GM12878 (cell line): ENCODE data around the gene OAS1. TPM values are rescaled to one million over a fixed set of nuclear protein-coding genes. Genes with fewer than 3 reads are reported as not detected.

Source experiments
- ATF2 ChIP-seq: IDR thresholded peaks from 2 replicates; pipeline ENCODE4 v1.6.1; 2012; ENCODE audit warnings: low read length, inconsistent platforms
- CREB1 ChIP-seq: IDR thresholded peaks from 2 replicates; pipeline ENCODE4 v1.6.1; 2012; ENCODE audit warnings: low read depth, mild to moderate bottlenecking, inconsistent platforms
- FOXK2 ChIP-seq: fragments of 450-650 bp; IDR thresholded peaks from 2 replicates; pipeline ENCODE4 v1.6.1; 2017; ENCODE audit warnings: mild to moderate bottlenecking, moderate library complexity
- HDAC6 ChIP-seq: fragments of 200-600 bp; sonication (generic); IDR thresholded peaks from one replicate; pipeline ENCODE4 v1.8.0; 2017; ENCODE audit warnings: antibody characterized with exemption; ENCODE audit not compliant: unreplicated experiment
- KDM1A ChIP-seq: fragments of 200-600 bp; sonication (generic); IDR thresholded peaks from 2 replicates; pipeline ENCODE4 v1.6.1; 2016; ENCODE audit warnings: borderline replicate concordance
- PRDM15 ChIP-seq: fragments of 450-650 bp; formaldehyde crosslinking; IDR thresholded peaks from 2 replicates; pipeline ENCODE4 v1.4.0; 2020; ENCODE audit warnings: mild to moderate bottlenecking, moderate library complexity
- RBBP5 ChIP-seq: fragments of 200-600 bp; sonication (generic); conservative IDR thresholded peaks from 2 replicates; pipeline ENCODE4 v1.6.1; 2016
- RUNX3 ChIP-seq: IDR thresholded peaks from 2 replicates; pipeline ENCODE4 v1.6.1; 2012; ENCODE audit warnings: low read length, inconsistent platforms
- SREBF2 ChIP-seq: IDR thresholded peaks from 2 replicates; pipeline ENCODE4 v1.6.1; 2012; ENCODE audit warnings: mild to moderate bottlenecking, low read length
- ZNF24 ChIP-seq: fragments of 450-650 bp; IDR thresholded peaks from 2 replicates; pipeline ENCODE4 v1.6.1; 2017; ENCODE audit warnings: antibody characterized with exemption, mild to moderate bottlenecking
- polyA plus RNA-seq, 11 experiments: library from polyadenylated mRNA; depleted of rRNA in 4 of 11; unstranded in 6 of 11; stranded (reverse) in 5 of 11; fragments of >200 nt; fragmentation: Nextera tagmentation in 4 of 11; fragmentation: Illumina TruSeq in 1 of 11; extraction: Ambion mirVana in 4 of 11; extraction: Trizol in 1 of 11; gene quantifications; 1 replicate in 1 of 11; 2 replicates in 10 of 11; pipeline versions ENCODE4 v1.2.1 to v1.2.3, GENCODE V29; 2011 to 2016; ENCODE audit warnings: inconsistent platforms in 2 of 11, missing spikeins in 2 of 11, low read depth in 1 of 11
- total RNA-seq, 4 experiments: library from RNA; depleted of rRNA in 3 of 4; stranded (reverse); fragments of >200 nt in 3 of 4; fragmentation: Illumina TruSeq in 1 of 4; extraction: Trizol in 1 of 4; gene quantifications; 2 replicates each; pipeline versions ENCODE4 v1.2.1 to v1.2.3, GENCODE V29; 2013 to 2021
- TF ChIP-seq, protein P1 (sequence below): IDR thresholded peaks from 2 replicates; pipeline ENCODE4 v1.6.1; 2011; ENCODE audit warnings: low read depth, mild to moderate bottlenecking, low read length, moderate library complexity, borderline replicate concordance; ENCODE audit errors: extremely low read depth
- TF ChIP-seq, protein P2 (sequence below): fragments of 150-350 bp; IDR thresholded peaks from 2 replicates; pipeline ENCODE4 v1.6.1; 2016; ENCODE audit warnings: low read depth, low read length
- TF ChIP-seq, protein P3 (sequence below): IDR thresholded peaks from 2 replicates; pipeline ENCODE4 v1.6.1; 2011; ENCODE audit warnings: mild to moderate bottlenecking, low read depth, low read length, moderate library complexity; ENCODE audit not compliant: insufficient replicate concordance
- TF ChIP-seq, protein P4 (sequence below): IDR thresholded peaks from 2 replicates; pipeline ENCODE4 v1.6.1; 2012; ENCODE audit warnings: improper control_type of control experiment, low read depth, low read length; ENCODE audit not compliant: insufficient replicate concordance

Gene OAS1
- total and polyA plus RNA-seq, 10 of the 15 experiments (the other 5 are each of a cell fraction or from before 2014, with no cell fraction given) = 44.7 to 287 (median 64.3) TPM

DNA sequence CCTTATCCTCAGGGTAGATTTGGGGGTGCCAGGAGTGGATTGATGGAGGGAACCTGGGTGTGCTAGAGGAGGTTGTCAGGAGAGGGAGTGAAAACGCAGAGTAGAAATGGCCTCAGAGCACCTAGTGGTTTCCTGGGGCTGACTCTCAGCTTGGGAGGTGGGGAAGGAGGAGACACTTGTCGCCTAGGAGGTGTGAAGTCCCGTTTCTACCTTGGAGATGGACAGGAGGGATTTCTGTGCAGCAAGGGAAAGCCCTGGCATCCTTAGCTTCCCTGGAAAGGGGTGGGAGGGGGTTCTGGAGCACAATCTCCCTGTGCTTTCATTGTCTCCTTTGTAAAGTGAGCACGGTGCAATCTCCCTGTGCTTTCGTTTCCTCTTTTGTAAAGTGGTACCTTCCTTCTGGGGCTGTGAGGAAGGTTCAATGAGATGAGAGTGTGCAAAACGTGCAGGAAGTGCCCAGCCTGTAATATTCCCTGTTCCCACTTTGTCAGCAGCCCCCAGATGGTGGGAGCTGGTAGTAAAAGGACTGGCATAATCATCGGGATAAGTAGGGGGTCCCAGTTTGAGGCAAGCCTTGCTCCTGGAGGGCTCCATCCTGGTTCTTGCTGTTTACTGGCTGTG, 33.1 kb downstream of the OAS1 start (continued):
- TF ChIP-seq HDAC6 (no peak), RUNX3 (peak; percentile 48), KDM1A (no peak), RBBP5 (no peak), PRDM15 (no peak), FOXK2 (peak; percentile 62; the same call in 1 of the 2 replicates), SREBF2 (no peak), CREB1 (no peak), ZNF24 (no peak), ATF2 (no peak)
- TF ChIP-seq, protein P1, sequence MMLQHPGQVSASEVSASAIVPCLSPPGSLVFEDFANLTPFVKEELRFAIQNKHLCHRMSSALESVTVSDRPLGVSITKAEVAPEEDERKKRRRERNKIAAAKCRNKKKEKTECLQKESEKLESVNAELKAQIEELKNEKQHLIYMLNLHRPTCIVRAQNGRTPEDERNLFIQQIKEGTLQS = no peak
- TF ChIP-seq, protein P2, sequence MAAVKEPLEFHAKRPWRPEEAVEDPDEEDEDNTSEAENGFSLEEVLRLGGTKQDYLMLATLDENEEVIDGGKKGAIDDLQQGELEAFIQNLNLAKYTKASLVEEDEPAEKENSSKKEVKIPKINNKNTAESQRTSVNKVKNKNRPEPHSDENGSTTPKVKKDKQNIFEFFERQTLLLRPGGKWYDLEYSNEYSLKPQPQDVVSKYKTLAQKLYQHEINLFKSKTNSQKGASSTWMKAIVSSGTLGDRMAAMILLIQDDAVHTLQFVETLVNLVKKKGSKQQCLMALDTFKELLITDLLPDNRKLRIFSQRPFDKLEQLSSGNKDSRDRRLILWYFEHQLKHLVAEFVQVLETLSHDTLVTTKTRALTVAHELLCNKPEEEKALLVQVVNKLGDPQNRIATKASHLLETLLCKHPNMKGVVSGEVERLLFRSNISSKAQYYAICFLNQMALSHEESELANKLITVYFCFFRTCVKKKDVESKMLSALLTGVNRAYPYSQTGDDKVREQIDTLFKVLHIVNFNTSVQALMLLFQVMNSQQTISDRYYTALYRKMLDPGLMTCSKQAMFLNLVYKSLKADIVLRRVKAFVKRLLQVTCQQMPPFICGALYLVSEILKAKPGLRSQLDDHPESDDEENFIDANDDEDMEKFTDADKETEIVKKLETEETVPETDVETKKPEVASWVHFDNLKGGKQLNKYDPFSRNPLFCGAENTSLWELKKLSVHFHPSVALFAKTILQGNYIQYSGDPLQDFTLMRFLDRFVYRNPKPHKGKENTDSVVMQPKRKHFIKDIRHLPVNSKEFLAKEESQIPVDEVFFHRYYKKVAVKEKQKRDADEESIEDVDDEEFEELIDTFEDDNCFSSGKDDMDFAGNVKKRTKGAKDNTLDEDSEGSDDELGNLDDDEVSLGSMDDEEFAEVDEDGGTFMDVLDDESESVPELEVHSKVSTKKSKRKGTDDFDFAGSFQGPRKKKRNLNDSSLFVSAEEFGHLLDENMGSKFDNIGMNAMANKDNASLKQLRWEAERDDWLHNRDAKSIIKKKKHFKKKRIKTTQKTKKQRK = no peak
- TF ChIP-seq, protein P3, sequence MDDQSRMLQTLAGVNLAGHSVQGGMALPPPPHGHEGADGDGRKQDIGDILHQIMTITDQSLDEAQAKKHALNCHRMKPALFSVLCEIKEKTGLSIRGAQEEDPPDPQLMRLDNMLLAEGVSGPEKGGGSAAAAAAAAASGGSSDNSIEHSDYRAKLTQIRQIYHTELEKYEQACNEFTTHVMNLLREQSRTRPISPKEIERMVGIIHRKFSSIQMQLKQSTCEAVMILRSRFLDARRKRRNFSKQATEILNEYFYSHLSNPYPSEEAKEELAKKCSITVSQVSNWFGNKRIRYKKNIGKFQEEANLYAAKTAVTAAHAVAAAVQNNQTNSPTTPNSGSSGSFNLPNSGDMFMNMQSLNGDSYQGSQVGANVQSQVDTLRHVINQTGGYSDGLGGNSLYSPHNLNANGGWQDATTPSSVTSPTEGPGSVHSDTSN = no peak
- TF ChIP-seq, protein P4, sequence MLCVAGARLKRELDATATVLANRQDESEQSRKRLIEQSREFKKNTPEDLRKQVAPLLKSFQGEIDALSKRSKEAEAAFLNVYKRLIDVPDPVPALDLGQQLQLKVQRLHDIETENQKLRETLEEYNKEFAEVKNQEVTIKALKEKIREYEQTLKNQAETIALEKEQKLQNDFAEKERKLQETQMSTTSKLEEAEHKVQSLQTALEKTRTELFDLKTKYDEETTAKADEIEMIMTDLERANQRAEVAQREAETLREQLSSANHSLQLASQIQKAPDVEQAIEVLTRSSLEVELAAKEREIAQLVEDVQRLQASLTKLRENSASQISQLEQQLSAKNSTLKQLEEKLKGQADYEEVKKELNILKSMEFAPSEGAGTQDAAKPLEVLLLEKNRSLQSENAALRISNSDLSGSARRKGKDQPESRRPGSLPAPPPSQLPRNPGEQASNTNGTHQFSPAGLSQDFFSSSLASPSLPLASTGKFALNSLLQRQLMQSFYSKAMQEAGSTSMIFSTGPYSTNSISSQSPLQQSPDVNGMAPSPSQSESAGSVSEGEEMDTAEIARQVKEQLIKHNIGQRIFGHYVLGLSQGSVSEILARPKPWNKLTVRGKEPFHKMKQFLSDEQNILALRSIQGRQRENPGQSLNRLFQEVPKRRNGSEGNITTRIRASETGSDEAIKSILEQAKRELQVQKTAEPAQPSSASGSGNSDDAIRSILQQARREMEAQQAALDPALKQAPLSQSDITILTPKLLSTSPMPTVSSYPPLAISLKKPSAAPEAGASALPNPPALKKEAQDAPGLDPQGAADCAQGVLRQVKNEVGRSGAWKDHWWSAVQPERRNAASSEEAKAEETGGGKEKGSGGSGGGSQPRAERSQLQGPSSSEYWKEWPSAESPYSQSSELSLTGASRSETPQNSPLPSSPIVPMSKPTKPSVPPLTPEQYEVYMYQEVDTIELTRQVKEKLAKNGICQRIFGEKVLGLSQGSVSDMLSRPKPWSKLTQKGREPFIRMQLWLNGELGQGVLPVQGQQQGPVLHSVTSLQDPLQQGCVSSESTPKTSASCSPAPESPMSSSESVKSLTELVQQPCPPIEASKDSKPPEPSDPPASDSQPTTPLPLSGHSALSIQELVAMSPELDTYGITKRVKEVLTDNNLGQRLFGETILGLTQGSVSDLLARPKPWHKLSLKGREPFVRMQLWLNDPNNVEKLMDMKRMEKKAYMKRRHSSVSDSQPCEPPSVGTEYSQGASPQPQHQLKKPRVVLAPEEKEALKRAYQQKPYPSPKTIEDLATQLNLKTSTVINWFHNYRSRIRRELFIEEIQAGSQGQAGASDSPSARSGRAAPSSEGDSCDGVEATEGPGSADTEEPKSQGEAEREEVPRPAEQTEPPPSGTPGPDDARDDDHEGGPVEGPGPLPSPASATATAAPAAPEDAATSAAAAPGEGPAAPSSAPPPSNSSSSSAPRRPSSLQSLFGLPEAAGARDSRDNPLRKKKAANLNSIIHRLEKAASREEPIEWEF = no peak
